K562 (cell line): ENCODE data around the gene SCN2B.

Experiments
- CBX3 ChIP-seq, 2 experiments: IDR thresholded peaks; 1 replicate in 1 of 2; 2 replicates in 1 of 2; pipeline ENCODE4 v1.6.1; 2012; ENCODE audit warnings: inconsistent platforms in 2 of 2, low read length in 2 of 2, borderline replicate concordance in 1 of 2, control low read depth in 1 of 2
- CREB1 ChIP-seq, 2 experiments: sonication (generic) in 1 of 2; formaldehyde crosslinking in 1 of 2; IDR thresholded peaks; 2 replicates each; pipeline versions ENCODE4 v1.6.1 to v1.8.0; 2012 to 2022; ENCODE audit warnings: inconsistent platforms in 1 of 2, mild to moderate bottlenecking in 1 of 2, missing genetic modification reagents in 1 of 2, moderate library complexity in 1 of 2
- KDM1A ChIP-seq, 2 experiments: fragments of 450-650 bp; IDR thresholded peaks; 2 replicates each; pipeline ENCODE4 v1.6.1; 2016; ENCODE audit warnings: mild to moderate bottlenecking in 2 of 2
- ZNF551 ChIP-seq: fragments of 250-450 bp; sonication (Bioruptor Pico); IDR thresholded peaks from 2 replicates; pipeline ENCODE4 v1.5.0; 2021; ENCODE audit warnings: mild to moderate bottlenecking, moderate library complexity

DNA sequence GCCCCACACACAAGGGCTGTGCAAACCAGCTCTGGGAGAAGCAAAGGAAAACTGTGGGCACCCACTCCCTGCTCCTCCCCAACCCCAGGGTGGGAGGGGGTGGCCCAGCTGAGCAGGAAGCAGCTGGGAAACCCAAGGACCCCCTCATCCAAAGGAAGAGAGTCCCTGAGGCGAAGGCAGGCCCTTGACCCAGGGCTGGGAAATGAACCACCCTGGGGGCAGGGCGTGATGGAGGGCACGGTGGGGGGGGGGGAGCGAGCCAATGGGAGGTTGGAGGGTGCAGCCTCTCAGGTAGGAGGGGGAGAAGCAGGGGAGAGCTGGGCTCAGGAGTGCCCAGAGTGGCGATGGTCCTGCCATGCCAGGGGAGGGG is 40.7 kb downstream of the SCN2B start:
- no peak for TF ChIP-seq CREB1 (IDR thresholded peaks at IDR 0.05)
- no peak for TF ChIP-seq CREB1 (CRISPR knock-in tag; IDR thresholded peaks at IDR 0.05)
- TF ChIP-seq ZNF551 (CRISPR knock-in tag) = no peak
- TF ChIP-seq CBX3 (IDR thresholded peaks at IDR 0.05; ENCODE audit: borderline replicate concordance in 1 of 2, low read length in 2 of 2) = no peak
- TF ChIP-seq KDM1A (IDR thresholded peaks at IDR 0.05) = no peak
